ENCODE measurements around the gene PTEN.

DNA sequence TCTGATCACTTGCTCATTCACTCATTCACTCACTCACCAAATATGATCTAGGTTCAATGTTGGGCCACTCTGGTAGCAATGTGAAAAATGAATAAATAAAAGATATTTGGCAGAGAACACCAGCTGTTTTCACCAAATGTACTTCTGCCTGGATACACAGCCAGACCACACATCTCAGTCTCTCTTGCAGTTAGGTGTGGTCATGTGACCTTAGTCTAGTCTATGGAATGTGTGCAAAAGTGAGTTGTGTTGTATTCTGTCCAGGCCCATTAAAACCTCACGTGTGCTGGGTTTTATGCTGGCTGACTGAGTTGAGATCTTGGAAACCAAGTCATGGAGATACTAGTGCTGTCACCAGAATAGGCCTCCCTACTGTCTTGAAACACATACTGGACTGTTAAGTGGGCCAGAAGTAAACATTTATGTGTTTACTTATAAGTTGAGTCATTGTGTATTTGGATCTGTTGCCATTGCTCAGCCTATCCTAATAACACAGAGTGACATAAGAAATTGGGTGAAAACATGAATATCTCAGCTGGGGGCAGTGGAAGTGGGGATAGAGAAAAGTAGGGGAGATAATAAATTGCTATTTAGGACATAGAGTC, 145.5 kb downstream of the PTEN start:
- TF ChIP-seq TAF1 (IDR thresholded peaks at IDR 0.05; ENCODE audit: low read depth): no peak
- TF ChIP-seq REST (IDR thresholded peaks at IDR 0.05; ENCODE audit: low read depth): no peak
- TF ChIP-seq RAD21 (IDR thresholded peaks at IDR 0.05; ENCODE audit: low read depth): no peak
- TF ChIP-seq EGR1 (IDR thresholded peaks at IDR 0.05): no peak
- TF ChIP-seq CREB1 (IDR thresholded peaks at IDR 0.05; ENCODE audit: low read depth): no peak
- no peak for TF ChIP-seq EP300 (IDR thresholded peaks at IDR 0.05; ENCODE audit: borderline replicate concordance)
- TF ChIP-seq FOXM1 (IDR thresholded peaks at IDR 0.05; ENCODE audit: borderline replicate concordance, low read depth): no peak
- no peak for TF ChIP-seq MAX (IDR thresholded peaks at IDR 0.05)
- no peak for TF ChIP-seq CEBPB (IDR thresholded peaks at IDR 0.05)
- TF ChIP-seq TCF12 (IDR thresholded peaks at IDR 0.05; ENCODE audit: low read depth): no peak
- no peak for TF ChIP-seq NFIC (IDR thresholded peaks at IDR 0.05)
